Neuronal stem cell (in vitro differentiated cells): ENCODE data around the gene LOXL4.
"Not testable (repeated sequence)": the region's sequence is repeated elsewhere in the genome, so short reads cannot be mapped to it uniquely, and the experiment has no call there.

ENCODE experiments used
- DNase-seq: peaks from one replicate; pipeline ENCODE4 v3.0.0-alpha.2; 2013; ENCODE audit warnings: low spot score
- H2AFZ ChIP-seq: one replicate; pipeline ENCODE4 v1.6.1; 2013; ENCODE audit warnings: mild to moderate bottlenecking, low read length, inconsistent platforms
- H2AK5ac ChIP-seq: 2 replicates; pipeline ENCODE4 v1.6.1; 2013; ENCODE audit warnings: low read depth, mild to moderate bottlenecking, inconsistent platforms, low read length, moderate library complexity, mixed read lengths
- H2BK120ac ChIP-seq: 2 replicates; pipeline ENCODE4 v1.6.1; 2013; ENCODE audit warnings: low read depth, mild to moderate bottlenecking, inconsistent platforms, low read length, moderate library complexity, mixed read lengths
- H2BK12ac ChIP-seq: one replicate; pipeline ENCODE4 v1.6.1; 2013; ENCODE audit warnings: low read length, inconsistent platforms
- H2BK15ac ChIP-seq: 2 replicates; pipeline ENCODE4 v1.6.1; 2013; ENCODE audit warnings: mild to moderate bottlenecking, low read length, inconsistent platforms, mixed read lengths
- H2BK5ac ChIP-seq: one replicate; pipeline ENCODE4 v1.6.1; 2013; ENCODE audit warnings: inconsistent platforms, mild to moderate bottlenecking, low read length, moderate library complexity
- H3K14ac ChIP-seq: one replicate; pipeline ENCODE4 v1.6.1; 2013; ENCODE audit warnings: low read length, inconsistent platforms
- H3K18ac ChIP-seq: 2 replicates; pipeline ENCODE4 v1.6.1; 2013; ENCODE audit warnings: low read length, inconsistent platforms
- H3K23ac ChIP-seq: 2 replicates; pipeline ENCODE4 v1.6.1; 2013; ENCODE audit warnings: low read depth, mild to moderate bottlenecking, mixed read lengths, low read length, inconsistent platforms; ENCODE audit not compliant: poor library complexity
- H3K27ac ChIP-seq: replicated peaks from 3 replicates; pipeline ENCODE4 v1.5.1; 2013; ENCODE audit warnings: low read length, inconsistent platforms
- H3K27me3 ChIP-seq, 3 experiments: 2 replicates each; pipeline ENCODE4 v1.6.1; 2013; ENCODE audit warnings: low read length in 3 of 3, mild to moderate bottlenecking in 2 of 3, inconsistent platforms in 1 of 3, low read depth in 1 of 3, mixed read lengths in 1 of 3, moderate library complexity in 1 of 3; ENCODE audit not compliant: control insufficient read depth in 3 of 3, insufficient read depth in 3 of 3
- H3K36me3 ChIP-seq, 2 donors: replicated peaks in 1 of 2; 2 replicates each; pipeline ENCODE4 v1.6.1; 2013; ENCODE audit warnings: low read length in 2 of 2; ENCODE audit not compliant: control insufficient read depth in 2 of 2, insufficient read depth in 2 of 2
- H3K4ac ChIP-seq: 2 replicates; pipeline ENCODE4 v1.6.1; 2013; ENCODE audit warnings: inconsistent platforms, mild to moderate bottlenecking, low read length, moderate library complexity
- H3K4me1 ChIP-seq, 2 donors: 1 replicate in 1 of 2; 2 replicates in 1 of 2; pipeline ENCODE4 v1.6.1; 2013; ENCODE audit warnings: low read length in 2 of 2, low read depth in 1 of 2; ENCODE audit not compliant: control insufficient read depth in 2 of 2, insufficient read depth in 1 of 2
- H3K4me2 ChIP-seq: one replicate; pipeline ENCODE4 v1.6.1; 2013; ENCODE audit warnings: mild to moderate bottlenecking, low read length, inconsistent platforms; ENCODE audit not compliant: insufficient read depth, poor library complexity, severe bottlenecking
- H3K4me3 ChIP-seq, 2 donors: 2 replicates each; pipeline ENCODE4 v1.5.1; 2013; ENCODE audit warnings: low read length in 2 of 2, mild to moderate bottlenecking in 2 of 2, inconsistent platforms in 1 of 2, moderate library complexity in 1 of 2
- H3K79me1 ChIP-seq: one replicate; pipeline ENCODE4 v1.6.1; 2013; ENCODE audit warnings: low read depth, mild to moderate bottlenecking, inconsistent platforms, low read length, moderate library complexity
- H3K9ac ChIP-seq: one replicate; pipeline ENCODE4 v1.6.1; 2013; ENCODE audit warnings: mild to moderate bottlenecking, low read depth, low read length, inconsistent platforms; ENCODE audit not compliant: poor library complexity
- H3K9me3 ChIP-seq, 2 donors: replicated peaks in 1 of 2; 2 replicates each; pipeline versions ENCODE3 to v1.6.1; 2013; ENCODE audit warnings: low read length in 2 of 2, mild to moderate bottlenecking in 2 of 2, inconsistent platforms in 1 of 2, low read depth in 1 of 2, mixed read lengths in 1 of 2, moderate library complexity in 1 of 2; ENCODE audit not compliant: control insufficient read depth in 2 of 2, insufficient read depth in 1 of 2
- H4K8ac ChIP-seq: one replicate; pipeline ENCODE4 v1.6.1; 2013; ENCODE audit warnings: low read depth, mild to moderate bottlenecking, inconsistent platforms, low read length, moderate library complexity
- H4K91ac ChIP-seq: one replicate; pipeline ENCODE4 v1.6.1; 2013; ENCODE audit warnings: low read length, low read depth, mild to moderate bottlenecking, inconsistent platforms; ENCODE audit not compliant: poor library complexity
- WGBS, 2 donors: extraction: QIAGEN DNeasy Blood & Tissue Kit; methylation state at CpG; one replicate each; pipeline ENCODE4 v1.1.7; 2013; ENCODE audit warnings: missing lambda C conversion rate in 2 of 2, mixed read lengths in 1 of 2; ENCODE audit not compliant: insufficient read length in 2 of 2, insufficient replicate concordance in 1 of 2; ENCODE audit errors: extremely low coverage in 2 of 2; 5-methylcytosine and 5-hydroxymethylcytosine counted together

LOXL4 gene

GRCh38 chr10:98228266-98228665 lies 39.7 kb downstream of the LOXL4 start:
- peaks cover 0 to 11% of the 10 kb centered on the region in 2 donors for H3K9me3 ChIP-seq
- DNase-seq, H3K23ac ChIP-seq, H2AK5ac ChIP-seq, H3K4me2 ChIP-seq, H3K14ac ChIP-seq, H2AFZ ChIP-seq, H4K91ac ChIP-seq, H4K8ac ChIP-seq, H3K4ac ChIP-seq, H2BK5ac ChIP-seq, H3K27me3 ChIP-seq, H3K18ac ChIP-seq, H2BK12ac ChIP-seq, H2BK120ac ChIP-seq, H3K27ac ChIP-seq, H3K4me1 ChIP-seq, H3K79me1 ChIP-seq, H2BK15ac ChIP-seq, H3K9ac ChIP-seq, H3K4me3 ChIP-seq: not testable (repeated sequence)
- WGBS, 2 donors: no CpG with 5 or more reads among the region's 1 CpG
- peaks cover 0 to 10% of the 10 kb centered on the region in 2 donors for H3K36me3 ChIP-seq

GRCh38 chr10:98227713-98228112 lies 40.3 kb downstream of the LOXL4 start:
- no CpG with 5 or more reads among the region's 3 CpGs for WGBS, 2 donors
- H3K14ac ChIP-seq, H3K4me1 ChIP-seq, H2BK12ac ChIP-seq, H3K9ac ChIP-seq, H2BK120ac ChIP-seq, H4K91ac ChIP-seq, H3K27me3 ChIP-seq, H4K8ac ChIP-seq, H3K79me1 ChIP-seq, H3K27ac ChIP-seq, DNase-seq, H2AFZ ChIP-seq, H3K4me3 ChIP-seq, H3K23ac ChIP-seq, H2BK15ac ChIP-seq, H2AK5ac ChIP-seq, H3K4me2 ChIP-seq, H3K4ac ChIP-seq, H2BK5ac ChIP-seq, H3K18ac ChIP-seq: not testable (repeated sequence)
- Histone ChIP-seq H3K9me3 (peaks cover 0 to 11% of the 10 kb centered on the region in 2 donors), H3K36me3 (peaks cover 0 to 10% of the 10 kb centered on the region in 2 donors)

GRCh38 chr10:98226508-98227144 lies 41.4 kb downstream of the LOXL4 start:
- H3K4me3 ChIP-seq: no peak overlapping the region
- H2AK5ac ChIP-seq: no peak overlapping the region
- H4K91ac ChIP-seq: no peak overlapping the region
- H3K27ac ChIP-seq: no peak overlapping the region
- DNase-seq: no peak
- H3K4ac ChIP-seq: no peak overlapping the region
- H2AFZ ChIP-seq: no peak overlapping the region
- no peaks in the 10 kb centered on the region for H3K27me3 ChIP-seq
- H2BK120ac ChIP-seq: no peak overlapping the region
- H3K36me3 ChIP-seq: peaks cover 0 to 5% of the 10 kb centered on the region in 2 donors
- H4K8ac ChIP-seq: no peak overlapping the region
- peaks cover 0 to 3% of the 10 kb centered on the region in 2 donors for H3K4me1 ChIP-seq
- H2BK15ac ChIP-seq: no peak overlapping the region
- no peak overlapping the region for H3K14ac ChIP-seq
- H3K18ac ChIP-seq: no peak overlapping the region
- H3K23ac ChIP-seq: no peak overlapping the region
- H2BK5ac ChIP-seq: no peak overlapping the region
- H3K79me1 ChIP-seq: peaks cover 1% of the 10 kb centered on the region
- no CpG with 5 or more reads among the region's 1 CpG for WGBS, 2 donors
- H3K9me3 ChIP-seq: peaks cover 0 to 11% of the 10 kb centered on the region in 2 donors
- no peak overlapping the region for H2BK12ac ChIP-seq
- H3K4me2 ChIP-seq: no peak overlapping the region
- no peak overlapping the region for H3K9ac ChIP-seq

GRCh38 chr10:98224996-98225395 lies 43.0 kb downstream of the LOXL4 start:
- no peak overlapping the region for H3K14ac ChIP-seq
- H2BK120ac ChIP-seq: no peak overlapping the region
- no peak overlapping the region for H3K27ac ChIP-seq
- H3K23ac ChIP-seq: no peak overlapping the region
- H3K4me1 ChIP-seq: peaks cover 0 to 3% of the 10 kb centered on the region in 2 donors
- H4K8ac ChIP-seq: no peak overlapping the region
- peaks cover 1% of the 10 kb centered on the region for H3K79me1 ChIP-seq
- no CpG with 5 or more reads among the region's 1 CpG for WGBS, 2 donors
- H3K9me3 ChIP-seq: peaks cover 0 to 11% of the 10 kb centered on the region in 2 donors
- no peak overlapping the region for H4K91ac ChIP-seq
- H2BK5ac ChIP-seq: no peak overlapping the region
- no peak overlapping the region for H3K9ac ChIP-seq
- no peak overlapping the region for H3K4me3 ChIP-seq
- H3K36me3 ChIP-seq: no peaks in the 10 kb centered on the region
- H3K27me3 ChIP-seq: no peaks in the 10 kb centered on the region
- no peak overlapping the region for H3K18ac ChIP-seq
- no peak for DNase-seq
- no peak overlapping the region for H3K4me2 ChIP-seq
- no peak overlapping the region for H2AFZ ChIP-seq
- H2AK5ac ChIP-seq: no peak overlapping the region
- no peak overlapping the region for H2BK15ac ChIP-seq
- H2BK12ac ChIP-seq: no peak overlapping the region
- no peak overlapping the region for H3K4ac ChIP-seq
